SIG-M5 treated with dmso at 0.1 percent for 504 hours (cell line): ENCODE data around the gene APOM.

Experiments used
- DNase-seq: peaks from one replicate; lab custom pipeline; 2025; ENCODE audit not compliant: unreplicated experiment; lab: John Stamatoyannopoulos, UW

APOM gene

GRCh38 chr6:31630177-31630934 lies 25.3 kb upstream of the APOM start:
- no peak for DNase-seq

- DNase-seq: no peak
Measured at GRCh38 chr6:31631209-31631608, 24.5 kb upstream of the APOM start.

GRCh38 chr6:31631681-31632278 lies 23.9 kb upstream of the APOM start:
- DNase-seq: no peak

- DNase-seq: no peak
Measured at GRCh38 chr6:31632279-31632946, 23.3 kb upstream of the APOM start.

GRCh38 chr6:31633447-31633846 lies 22.2 kb upstream of the APOM start:
- DNase-seq: no peak

- no peak for DNase-seq
Measured at GRCh38 chr6:31634131-31634530, 21.6 kb upstream of the APOM start.

- DNase-seq: no peak
Measured at GRCh38 chr6:31634969-31635575, 20.6 kb upstream of the APOM start.

- DNase-seq: no peak
Measured at GRCh38 chr6:31636698-31637596, 18.7 kb upstream of the APOM start.

GRCh38 chr6:31639043-31639442 lies 16.7 kb upstream of the APOM start:
- no peak for DNase-seq

- DNase-seq: no peak
Measured at GRCh38 chr6:31639449-31639861, 16.2 kb upstream of the APOM start.

- DNase-seq: no peak
Measured at GRCh38 chr6:31640612-31641011, 15.1 kb upstream of the APOM start.

GRCh38 chr6:31641370-31641769 lies 14.3 kb upstream of the APOM start:
- DNase-seq: no peak

- DNase-seq: no peak
Measured at GRCh38 chr6:31642798-31643570, 12.7 kb upstream of the APOM start.

- DNase-seq: no peak
Measured at GRCh38 chr6:31643818-31644454, 11.8 kb upstream of the APOM start.

- no peak for DNase-seq
Measured at GRCh38 chr6:31645325-31645724, 10.4 kb upstream of the APOM start.

- peak; percentile 74 for DNase-seq
Measured at GRCh38 chr6:31651602-31652191, 4.0 kb upstream of the APOM start.

- DNase-seq: peak; percentile 94
Measured at GRCh38 chr6:31652925-31653724, 2.6 kb upstream of the APOM start.

GRCh38 chr6:31654574-31655348 lies 933 bp upstream of the APOM start:
- DNase-seq: no peak
